Measurements from ENCODE around the gene MTA3.

MTA3 gene

DNA sequence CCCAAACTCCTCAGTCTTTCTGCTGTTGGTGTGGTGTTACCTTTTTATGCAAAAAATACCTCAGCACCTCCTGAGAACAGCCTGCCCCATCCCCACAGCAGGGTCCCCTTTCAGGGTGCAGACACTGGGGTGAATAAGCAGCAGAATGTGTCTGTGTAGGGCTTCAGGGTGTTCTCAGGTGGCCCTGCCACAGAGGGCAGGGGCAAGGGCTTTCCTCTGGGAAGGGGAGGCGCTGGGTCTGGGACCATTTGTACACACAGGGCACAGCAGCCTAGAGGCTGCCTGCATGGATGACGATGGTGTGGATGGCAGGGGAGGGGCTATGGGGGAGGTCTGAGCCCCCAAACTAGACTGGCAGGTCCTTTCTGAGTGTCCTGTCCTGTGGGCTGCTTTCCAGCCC lies 221.3 kb downstream of the MTA3 start:
- Histone ChIP-seq H3K9me2 (replicated peaks; ENCODE audit: control insufficient read depth, low read length) (no peaks in the 10 kb centered on the region), H3K9me3 (ENCODE audit: control insufficient read depth, insufficient read depth, low read length) (no peaks in the 10 kb centered on the region), H3K4me3 (ENCODE audit: low read length) (no peak overlapping the region), H3K4me2 (ENCODE audit: low read length) (no peak overlapping the region), H3F3A (ENCODE audit: control insufficient read depth, insufficient read depth) (no peaks in the 10 kb centered on the region), H4K20me1 (ENCODE audit: control insufficient read depth, insufficient read depth, low read depth, low read length) (no peaks in the 10 kb centered on the region), H3K27ac (ENCODE audit: low read depth, low read length) (no peak overlapping the region), H3K4me1 (ENCODE audit: control insufficient read depth, low read length) (peaks cover 23% of the 10 kb centered on the region), H3K27me3 (ENCODE audit: control insufficient read depth, low read length) (peaks cover 31% of the 10 kb centered on the region), H3K36me3 (ENCODE audit: control insufficient read depth, low read length) (no peaks in the 10 kb centered on the region), H3K79me2 (ENCODE audit: control insufficient read depth, low read length) (no peaks in the 10 kb centered on the region)
- no peak for TF ChIP-seq CTCF (IDR thresholded peaks at IDR 0.05; ENCODE audit: low read depth, low read length, poor library complexity, severe bottlenecking)
- TF ChIP-seq EZH2phosphoT487 (IDR thresholded peaks at IDR 0.05; ENCODE audit: borderline replicate concordance, low read length), result no peak

- TF ChIP-seq EZH2phosphoT487 (IDR thresholded peaks at IDR 0.05; ENCODE audit: borderline replicate concordance, low read length), result no peak
- no peak for TF ChIP-seq CTCF (IDR thresholded peaks at IDR 0.05; ENCODE audit: low read depth, low read length, poor library complexity, severe bottlenecking)
- no peaks in the 10 kb centered on the region for H3K9me3 ChIP-seq (ENCODE audit: control insufficient read depth, insufficient read depth, low read length)
- H4K20me1 ChIP-seq (ENCODE audit: control insufficient read depth, insufficient read depth, low read depth, low read length), result no peaks in the 10 kb centered on the region
- H3K4me1 ChIP-seq (ENCODE audit: control insufficient read depth, low read length), result peaks cover 41% of the 10 kb centered on the region
- H3K4me3 ChIP-seq (ENCODE audit: low read length), result no peak overlapping the region; the same call in 1 of the 2 replicates
- no peak overlapping the region for H3K27ac ChIP-seq (ENCODE audit: low read depth, low read length)
- no peaks in the 10 kb centered on the region for H3K79me2 ChIP-seq (ENCODE audit: control insufficient read depth, low read length)
- H3K9me2 ChIP-seq (replicated peaks; ENCODE audit: control insufficient read depth, low read length), result no peaks in the 10 kb centered on the region
- no peak overlapping the region for H3K4me2 ChIP-seq (ENCODE audit: low read length)
- H3F3A ChIP-seq (ENCODE audit: control insufficient read depth, insufficient read depth), result peaks cover 3% of the 10 kb centered on the region; the same call in 1 of the 2 replicates
- H3K36me3 ChIP-seq (ENCODE audit: control insufficient read depth, low read length), result no peaks in the 10 kb centered on the region
- H3K27me3 ChIP-seq (ENCODE audit: control insufficient read depth, low read length), result peaks cover 31% of the 10 kb centered on the region
Observed at GRCh38 chr2:42791606-42792005, 223.2 kb downstream of the MTA3 start.

- Histone ChIP-seq H4K20me1 (ENCODE audit: control insufficient read depth, insufficient read depth, low read depth, low read length) (no peaks in the 10 kb centered on the region), H3K27me3 (ENCODE audit: control insufficient read depth, low read length) (peaks cover 31% of the 10 kb centered on the region), H3K9me3 (ENCODE audit: control insufficient read depth, insufficient read depth, low read length) (no peaks in the 10 kb centered on the region), H3K27ac (ENCODE audit: low read depth, low read length) (no peak overlapping the region), H3K4me3 (ENCODE audit: low read length) (peak overlapping the region; percentile 44), H3K4me2 (ENCODE audit: low read length) (peak overlapping the region; percentile 49), H3K79me2 (ENCODE audit: control insufficient read depth, low read length) (no peaks in the 10 kb centered on the region), H3K9me2 (replicated peaks; ENCODE audit: control insufficient read depth, low read length) (no peaks in the 10 kb centered on the region), H3F3A (ENCODE audit: control insufficient read depth, insufficient read depth) (peaks cover 3% of the 10 kb centered on the region; the same call in 1 of the 2 replicates), H3K36me3 (ENCODE audit: control insufficient read depth, low read length) (no peaks in the 10 kb centered on the region), H3K4me1 (ENCODE audit: control insufficient read depth, low read length) (peaks cover 46% of the 10 kb centered on the region)
- no peak for TF ChIP-seq CTCF (IDR thresholded peaks at IDR 0.05; ENCODE audit: low read depth, low read length, poor library complexity, severe bottlenecking)
- no peak for TF ChIP-seq EZH2phosphoT487 (IDR thresholded peaks at IDR 0.05; ENCODE audit: borderline replicate concordance, low read length)
Observed at GRCh38 chr2:42792087-42792582, 223.7 kb downstream of the MTA3 start.

All from DOHH2 (cell line).